ENCODE measurements around the gene USH2A. TPM values are rescaled to one million over a fixed set of nuclear protein-coding genes. Genes with fewer than 3 reads are reported as not detected.

Gene USH2A
- total RNA-seq, 6 experiments from 2014 or later = 0.19 to 1.8 (median 0.81) TPM

DNA sequence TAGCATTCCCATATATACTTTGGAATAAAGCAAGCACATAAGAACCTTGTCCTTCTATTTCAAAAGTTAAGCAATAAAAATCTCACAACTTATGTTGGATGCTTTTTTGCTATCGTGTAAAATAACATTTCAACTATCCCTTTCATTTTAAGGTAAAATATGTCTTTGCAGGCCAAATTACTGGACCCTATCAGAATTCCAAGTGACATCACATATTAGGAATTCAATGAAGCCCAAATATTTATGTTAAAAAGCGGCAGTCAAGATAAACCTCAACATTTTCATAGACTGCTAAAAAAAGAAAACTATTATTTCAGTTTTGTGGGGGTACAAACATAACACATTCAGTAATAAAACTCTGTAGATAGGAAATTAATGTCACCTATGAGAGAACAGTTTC, 604.1 kb downstream of the USH2A start:
- 65% methylated on average over 2 of the region's 2 CpGs for WGBS (ENCODE audit: insufficient coverage, low coverage, low lambda C conversion rate, missing lambda C conversion rate)
- TF ChIP-seq POLR2A (IDR thresholded peaks at IDR 0.05) = no peak
- TF ChIP-seq, protein P1, sequence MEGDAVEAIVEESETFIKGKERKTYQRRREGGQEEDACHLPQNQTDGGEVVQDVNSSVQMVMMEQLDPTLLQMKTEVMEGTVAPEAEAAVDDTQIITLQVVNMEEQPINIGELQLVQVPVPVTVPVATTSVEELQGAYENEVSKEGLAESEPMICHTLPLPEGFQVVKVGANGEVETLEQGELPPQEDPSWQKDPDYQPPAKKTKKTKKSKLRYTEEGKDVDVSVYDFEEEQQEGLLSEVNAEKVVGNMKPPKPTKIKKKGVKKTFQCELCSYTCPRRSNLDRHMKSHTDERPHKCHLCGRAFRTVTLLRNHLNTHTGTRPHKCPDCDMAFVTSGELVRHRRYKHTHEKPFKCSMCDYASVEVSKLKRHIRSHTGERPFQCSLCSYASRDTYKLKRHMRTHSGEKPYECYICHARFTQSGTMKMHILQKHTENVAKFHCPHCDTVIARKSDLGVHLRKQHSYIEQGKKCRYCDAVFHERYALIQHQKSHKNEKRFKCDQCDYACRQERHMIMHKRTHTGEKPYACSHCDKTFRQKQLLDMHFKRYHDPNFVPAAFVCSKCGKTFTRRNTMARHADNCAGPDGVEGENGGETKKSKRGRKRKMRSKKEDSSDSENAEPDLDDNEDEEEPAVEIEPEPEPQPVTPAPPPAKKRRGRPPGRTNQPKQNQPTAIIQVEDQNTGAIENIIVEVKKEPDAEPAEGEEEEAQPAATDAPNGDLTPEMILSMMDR (IDR thresholded peaks at IDR 0.05) = no peak
- H3K27ac ChIP-seq = no peak overlapping the region
- no peaks in the 10 kb centered on the region for H3K36me3 ChIP-seq
- DNase-seq = no peak
- intact Hi-C loops (cut with DNase I) = no loop called here
- no peak for ATAC-seq
- H3K27me3 ChIP-seq = no peaks in the 10 kb centered on the region
- no peaks in the 10 kb centered on the region for H3K9me3 ChIP-seq
- H3K4me3 ChIP-seq = no peak overlapping the region
- no peaks in the 10 kb centered on the region for H3K4me1 ChIP-seq

DNA sequence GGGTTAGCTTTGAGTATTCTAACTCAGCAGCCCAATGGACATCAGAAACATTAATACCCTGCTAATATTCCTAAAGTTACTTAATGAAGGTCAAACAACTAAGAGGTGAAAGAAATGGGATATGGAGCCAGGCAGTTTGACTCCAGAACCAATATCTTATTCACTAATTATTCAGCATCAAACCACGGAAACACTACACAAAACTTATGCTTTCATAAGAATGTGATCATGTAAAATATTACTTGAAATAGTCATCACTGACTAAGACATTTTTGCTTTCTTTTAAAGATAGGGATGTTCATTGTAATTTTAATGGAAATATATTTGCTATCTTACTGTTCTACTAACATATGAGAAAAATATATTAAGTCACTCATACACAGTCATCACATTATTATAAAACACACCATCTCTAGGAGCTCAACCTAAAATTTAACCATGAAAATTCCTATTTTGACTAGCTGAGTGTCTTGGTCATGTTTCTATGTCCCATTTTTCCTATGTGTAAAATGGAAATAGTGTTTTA, 615.3 kb downstream of the USH2A start:
- no peak for ATAC-seq
- intact Hi-C loops (cut with DNase I) = no loop called here
- Histone ChIP-seq H3K4me1 (no peaks in the 10 kb centered on the region), H3K4me3 (no peak overlapping the region), H3K27ac (no peak overlapping the region), H3K27me3 (no peaks in the 10 kb centered on the region), H3K36me3 (no peaks in the 10 kb centered on the region), H3K9me3 (no peaks in the 10 kb centered on the region)
- TF ChIP-seq, protein P1 (IDR thresholded peaks at IDR 0.05) = no peak
- no peak for TF ChIP-seq POLR2A (IDR thresholded peaks at IDR 0.05)
- DNase-seq = no peak
- 74% methylated on average over 1 of the region's 1 CpG for WGBS (ENCODE audit: insufficient coverage, low coverage, low lambda C conversion rate, missing lambda C conversion rate)

DNA sequence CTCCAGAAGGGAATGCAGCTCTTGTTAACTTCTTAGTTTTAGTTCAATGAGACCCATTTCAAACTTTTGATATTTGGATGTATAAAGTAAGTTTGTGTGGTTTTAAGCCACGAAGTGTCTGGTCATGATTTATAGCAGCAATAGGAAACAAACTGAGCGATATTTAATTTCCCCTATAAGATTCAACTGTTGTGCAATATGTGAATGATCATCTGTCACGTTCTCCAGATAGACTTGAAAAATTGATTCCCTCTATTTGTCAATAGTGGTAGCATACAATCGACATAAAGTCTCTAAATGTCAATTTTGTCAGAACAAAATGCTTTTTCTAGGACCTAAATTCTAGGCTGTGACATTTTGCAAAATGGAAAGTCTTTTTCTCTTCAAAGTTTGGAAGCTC, 616.0 kb downstream of the USH2A start:
- H3K36me3 ChIP-seq = no peaks in the 10 kb centered on the region
- H3K9me3 ChIP-seq = no peaks in the 10 kb centered on the region
- TF ChIP-seq, protein P1 (IDR thresholded peaks at IDR 0.05) = no peak
- TF ChIP-seq POLR2A (IDR thresholded peaks at IDR 0.05) = no peak
- no peak overlapping the region for H3K27ac ChIP-seq
- ATAC-seq (no peak), DNase-seq (no peak)
- H3K27me3 ChIP-seq = no peaks in the 10 kb centered on the region
- no peak overlapping the region for H3K4me3 ChIP-seq
- intact Hi-C loops (cut with DNase I) = no loop called here
- no peaks in the 10 kb centered on the region for H3K4me1 ChIP-seq
- WGBS (ENCODE audit: insufficient coverage, low coverage, low lambda C conversion rate, missing lambda C conversion rate) = 36% methylated on average over 4 of the region's 4 CpGs

- ATAC-seq = no peak
- H3K9me3 ChIP-seq = peaks cover 0 to 2% (median 0%) of the 10 kb centered on the region in 4 donors
- H3K4me3 ChIP-seq = no peak overlapping the region
- no peaks in the 10 kb centered on the region for H3K4me1 ChIP-seq
- no peaks in the 10 kb centered on the region for H3K36me3 ChIP-seq
- TF ChIP-seq, protein P1 (IDR thresholded peaks at IDR 0.05) = no peak
- no peak for TF ChIP-seq POLR2A (IDR thresholded peaks at IDR 0.05)
- DNase-seq = no peak
- no peaks in the 10 kb centered on the region for H3K27me3 ChIP-seq
- intact Hi-C loops (cut with DNase I) = no loop called here
- no peak overlapping the region for H3K27ac ChIP-seq
Observed at GRCh38 chr1:215797859-215798258, 625.4 kb downstream of the USH2A start.

DNA sequence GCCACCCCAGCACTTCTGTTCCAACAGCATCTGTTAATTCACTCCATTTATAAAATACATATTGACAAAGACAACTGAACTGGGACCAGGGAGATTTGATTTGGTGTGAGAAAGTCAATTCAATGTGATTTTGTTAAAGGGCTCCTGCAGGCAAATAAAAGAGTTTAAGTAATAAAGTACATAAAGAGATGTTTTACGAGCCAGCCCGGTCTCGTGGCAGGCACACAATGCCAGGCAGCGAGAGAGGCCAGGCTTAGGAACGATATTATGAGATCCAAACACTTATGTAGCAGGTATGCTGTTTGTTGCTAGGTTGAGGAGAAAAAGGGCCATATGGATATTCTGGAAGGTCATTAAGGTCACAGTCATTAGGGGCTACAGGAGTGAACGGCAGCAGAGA, 629.1 kb downstream of the USH2A start:
- Histone ChIP-seq H3K9me3 (no peaks in the 10 kb centered on the region), H3K27me3 (no peaks in the 10 kb centered on the region), H3K27ac (no peak overlapping the region), H3K36me3 (no peaks in the 10 kb centered on the region), H3K4me1 (no peaks in the 10 kb centered on the region), H3K4me3 (no peak overlapping the region)
- intact Hi-C loops (cut with DNase I) = no loop called here
- no peak for DNase-seq
- 80% methylated on average over 5 of the region's 6 CpGs for WGBS (ENCODE audit: insufficient coverage, low coverage, low lambda C conversion rate, missing lambda C conversion rate)
- no peak for ATAC-seq
- TF ChIP-seq POLR2A (IDR thresholded peaks at IDR 0.05) = no peak
- TF ChIP-seq, protein P1 (IDR thresholded peaks at IDR 0.05) = no peak
